Cardiac fibroblast (primary cell): Measurements from ENCODE around the gene DHCR7.

Experiments used
- DNase-seq, 2 donors: peaks; one replicate each; pipeline versions ENCODE4 v3.0.0 to v3.0.0-alpha.2; 2010; ENCODE audit warnings: low read depth in 2 of 2
- H3K4me3 ChIP-seq, 2 donors: replicated peaks in 1 of 2; 1 replicate in 1 of 2; 2 replicates in 1 of 2; pipeline ENCODE4 v1.5.1; 2011; ENCODE audit warnings: low read depth in 2 of 2, low read length in 2 of 2, mild to moderate bottlenecking in 2 of 2, moderate library complexity in 1 of 2
- TF ChIP-seq, protein P1 (sequence below): IDR thresholded peaks from one replicate; pipeline ENCODE4 v1.5.1; 2011; ENCODE audit warnings: low read depth, mild to moderate bottlenecking, low read length, inconsistent platforms

The DHCR7 gene

DNA sequence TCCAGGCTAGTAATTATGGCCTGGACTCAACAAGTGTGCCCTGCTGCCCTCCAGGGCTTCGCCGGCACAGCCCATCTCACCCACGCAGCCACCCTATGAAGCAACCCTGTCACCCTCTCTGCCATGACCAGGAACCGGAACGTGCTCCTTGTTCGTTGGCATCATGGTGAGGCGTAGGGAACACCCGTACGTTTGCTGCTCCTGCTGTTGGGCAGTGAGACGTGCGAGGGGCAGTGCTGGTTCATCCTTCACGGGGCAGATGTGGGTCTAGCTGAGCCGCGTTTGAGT lies 25.5 kb upstream of the DHCR7 start:
- DNase-seq: no peak
- no peak overlapping the region for H3K4me3 ChIP-seq
- TF ChIP-seq, protein P1, sequence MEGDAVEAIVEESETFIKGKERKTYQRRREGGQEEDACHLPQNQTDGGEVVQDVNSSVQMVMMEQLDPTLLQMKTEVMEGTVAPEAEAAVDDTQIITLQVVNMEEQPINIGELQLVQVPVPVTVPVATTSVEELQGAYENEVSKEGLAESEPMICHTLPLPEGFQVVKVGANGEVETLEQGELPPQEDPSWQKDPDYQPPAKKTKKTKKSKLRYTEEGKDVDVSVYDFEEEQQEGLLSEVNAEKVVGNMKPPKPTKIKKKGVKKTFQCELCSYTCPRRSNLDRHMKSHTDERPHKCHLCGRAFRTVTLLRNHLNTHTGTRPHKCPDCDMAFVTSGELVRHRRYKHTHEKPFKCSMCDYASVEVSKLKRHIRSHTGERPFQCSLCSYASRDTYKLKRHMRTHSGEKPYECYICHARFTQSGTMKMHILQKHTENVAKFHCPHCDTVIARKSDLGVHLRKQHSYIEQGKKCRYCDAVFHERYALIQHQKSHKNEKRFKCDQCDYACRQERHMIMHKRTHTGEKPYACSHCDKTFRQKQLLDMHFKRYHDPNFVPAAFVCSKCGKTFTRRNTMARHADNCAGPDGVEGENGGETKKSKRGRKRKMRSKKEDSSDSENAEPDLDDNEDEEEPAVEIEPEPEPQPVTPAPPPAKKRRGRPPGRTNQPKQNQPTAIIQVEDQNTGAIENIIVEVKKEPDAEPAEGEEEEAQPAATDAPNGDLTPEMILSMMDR: no peak

DNA sequence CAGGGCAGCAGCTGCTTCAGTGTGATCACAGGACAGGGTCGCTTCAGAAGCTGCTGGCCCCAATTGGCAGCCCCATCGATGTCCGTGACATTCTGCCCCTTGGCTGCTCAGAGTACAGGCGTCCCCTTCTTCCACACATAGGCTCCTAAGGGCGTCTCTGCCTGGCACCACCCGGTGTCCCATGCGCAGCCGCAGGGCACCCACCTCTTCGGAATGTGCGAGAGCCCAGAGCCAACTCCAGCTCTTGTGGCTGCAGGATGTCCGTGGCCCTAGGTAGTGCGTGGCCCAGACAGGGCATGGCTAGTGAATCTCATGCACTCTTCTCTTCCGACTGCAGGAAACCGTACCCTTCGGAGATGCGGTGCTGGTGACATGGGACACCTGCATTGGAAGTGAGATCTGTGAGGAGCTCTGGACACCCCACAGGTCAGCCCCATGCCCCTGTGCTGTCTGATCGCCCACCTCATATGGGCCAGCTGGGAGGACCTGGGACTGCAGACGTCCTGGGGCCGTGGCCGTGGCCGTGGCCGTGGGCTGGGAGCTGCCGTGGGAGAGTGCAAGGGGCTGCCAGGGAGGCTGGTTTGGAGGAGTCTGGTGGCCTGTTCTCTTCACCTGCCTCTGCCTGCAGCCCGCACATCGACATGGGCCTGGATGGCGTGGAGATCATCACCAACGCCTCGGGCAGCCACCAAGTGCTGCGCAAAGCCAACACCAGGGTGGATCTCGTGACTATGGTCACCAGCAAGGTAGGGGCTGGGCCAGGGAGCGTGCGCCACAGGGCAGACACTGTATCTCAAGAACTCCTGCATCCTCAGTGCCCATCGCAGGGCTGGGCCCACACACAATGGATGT lies 25.0 kb upstream of the DHCR7 start:
- no peak for DNase-seq
- H3K4me3 ChIP-seq: no peak overlapping the region
- TF ChIP-seq, protein P1: no peak

DNA sequence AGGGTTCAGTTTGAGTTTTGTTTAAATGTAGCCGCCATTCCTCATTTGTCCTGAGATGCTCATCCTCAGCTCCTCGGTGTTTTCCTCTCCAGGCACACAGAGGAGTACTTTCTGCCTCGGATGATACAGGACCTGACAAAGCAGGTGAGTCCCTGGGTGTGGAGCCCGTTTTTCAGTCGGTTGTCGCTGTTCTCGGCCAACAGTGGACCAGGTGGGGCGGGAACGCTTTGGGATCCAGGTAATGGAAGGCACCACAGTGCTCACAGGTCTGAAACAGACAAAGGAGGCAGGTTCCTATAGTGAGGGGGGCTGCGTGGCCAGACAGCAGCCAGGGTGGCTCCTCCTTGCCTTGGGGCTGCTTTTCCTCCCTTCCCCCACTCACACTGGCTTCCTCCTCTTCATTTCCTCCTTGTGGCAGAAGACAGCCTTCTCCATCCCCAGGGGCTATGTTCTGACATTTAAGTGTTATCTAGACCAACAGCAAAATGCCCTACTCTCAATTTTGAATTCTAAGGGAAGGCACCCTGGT lies 24.2 kb upstream of the DHCR7 start:
- TF ChIP-seq, protein P1: no peak
- no peak for DNase-seq
- H3K4me3 ChIP-seq: no peak overlapping the region

DNA sequence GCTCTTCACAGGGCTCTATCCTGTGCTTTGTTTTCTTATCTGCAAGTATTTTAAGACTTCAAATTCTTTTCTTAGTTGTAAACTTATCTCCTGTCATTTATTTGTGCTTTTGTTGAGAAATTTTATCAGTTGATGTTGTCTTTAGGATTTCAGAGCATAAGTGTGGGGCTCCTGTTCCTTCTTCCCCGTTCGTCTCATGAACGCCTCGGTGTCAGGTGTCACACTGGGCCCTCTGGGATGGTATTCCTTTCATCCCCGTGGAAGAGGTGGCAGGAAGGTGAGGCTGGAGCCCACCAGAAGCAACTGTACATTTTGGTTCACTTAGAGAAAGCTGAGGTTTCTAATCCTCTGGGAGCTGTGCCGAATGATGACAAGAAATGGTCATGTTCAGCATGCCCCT lies 22.8 kb upstream of the DHCR7 start:
- TF ChIP-seq, protein P1: no peak
- H3K4me3 ChIP-seq: no peak overlapping the region
- DNase-seq: no peak

DNA sequence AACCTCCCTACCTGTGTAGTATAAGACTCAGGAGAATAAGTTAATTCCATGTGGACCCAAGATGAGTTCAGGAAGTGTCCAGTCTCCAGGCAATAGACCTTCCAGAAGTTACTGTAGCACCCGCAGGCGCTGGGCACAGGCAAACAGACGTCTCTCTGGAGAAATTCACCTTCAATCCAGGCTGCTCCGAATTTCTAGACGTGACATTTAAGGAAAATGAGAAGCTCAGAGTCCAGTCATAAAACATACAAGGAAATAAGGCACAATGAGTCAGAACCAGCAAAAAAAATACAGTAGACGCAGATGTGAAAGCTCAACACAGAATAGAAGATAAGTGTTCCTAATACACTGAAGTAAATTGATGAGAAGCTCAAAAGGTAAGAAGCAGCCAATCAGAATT lies 19.0 kb upstream of the DHCR7 start:
- DNase-seq: no peak
- TF ChIP-seq, protein P1: no peak
- no peak overlapping the region for H3K4me3 ChIP-seq

DNA sequence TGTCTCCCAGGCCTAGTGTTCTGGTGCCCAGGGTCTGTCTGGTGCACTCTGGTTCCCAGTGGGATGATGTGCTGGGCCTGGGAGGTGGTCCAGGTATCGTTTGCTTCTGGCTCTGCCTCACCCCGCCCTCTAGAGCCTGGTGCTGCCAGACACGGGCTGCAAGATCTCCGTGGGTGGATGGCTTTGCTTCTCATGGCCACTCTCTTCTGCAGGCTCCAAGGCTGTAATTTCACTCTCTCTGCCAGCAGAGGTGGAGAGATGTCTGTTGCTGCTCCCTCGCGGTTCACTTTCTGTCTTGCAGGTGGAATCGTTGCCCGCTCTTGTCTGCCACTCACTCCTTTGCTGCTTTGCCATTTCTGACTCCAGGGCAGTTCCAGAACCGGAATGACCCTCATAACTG lies 18.2 kb upstream of the DHCR7 start:
- DNase-seq: no peak
- H3K4me3 ChIP-seq: no peak overlapping the region
- TF ChIP-seq, protein P1: no peak
